Panc1 (cell line): ENCODE data around the gene DAPK1.

ENCODE experiments used
- CTCF ChIP-seq: fragments of 450-650 bp; IDR thresholded peaks from 2 replicates; pipeline ENCODE4 v1.5.1; 2017; ENCODE audit warnings: mild to moderate bottlenecking
- TCF7L2 ChIP-seq: IDR thresholded peaks from 2 replicates; pipeline ENCODE4 v1.6.1; 2011; ENCODE audit warnings: mild to moderate bottlenecking, low read depth, low read length, inconsistent platforms

- TF ChIP-seq CTCF (no peak), TCF7L2 (no peak)
Measured at GRCh38 chr9:87549791-87550190, 52.1 kb downstream of the DAPK1 start.
